Tibial artery (tissue), 4 donors: ENCODE data around the gene ATP6V1G3.
"Not testable (repeated sequence)": the region's sequence is repeated elsewhere in the genome, so short reads cannot be mapped to it uniquely, and the experiment has no call there.

Experiments used
- DNase-seq, 2 donors: peaks; one replicate each; pipeline ENCODE4 v3.0.0-alpha.2; 2019
- H3K27ac ChIP-seq, 2 donors: fragments of 200-600 bp; sonication (generic) in 1 of 2; 1 replicate in 1 of 2; 2 replicates in 1 of 2; pipeline ENCODE4 v1.5.1; 2018 to 2019; ENCODE audit warnings: mild to moderate bottlenecking in 1 of 2
- H3K27me3 ChIP-seq, 2 donors: fragments of 200-600 bp; sonication (generic) in 1 of 2; one replicate each; pipeline versions ENCODE4 v1.5.1 to v1.6.0; 2016 to 2019
- H3K36me3 ChIP-seq, 3 donors: fragments of 200-600 bp; sonication (generic) in 2 of 3; one replicate each; pipeline ENCODE4 v1.5.1; 2016 to 2019; ENCODE audit warnings: mild to moderate bottlenecking in 2 of 3
- H3K4me1 ChIP-seq, 4 donors: fragments of 200-600 bp; sonication (generic) in 2 of 4; 1 replicate in 3 of 4; 2 replicates in 1 of 4; pipeline ENCODE4 v1.5.1; 2016 to 2019
- H3K4me3 ChIP-seq, 2 donors: fragments of 200-600 bp; sonication (generic) in 1 of 2; 1 replicate in 1 of 2; 2 replicates in 1 of 2; pipeline ENCODE4 v1.5.1; 2018 to 2019; ENCODE audit warnings: mild to moderate bottlenecking in 2 of 2
- H3K9me3 ChIP-seq, 3 donors: fragments of 200-600 bp; sonication (generic) in 1 of 3; one replicate each; pipeline ENCODE4 v1.5.1; 2016 to 2019
- CTCF ChIP-seq, 2 experiments: fragments of 200-600 bp in 1 of 2; fragments of 450-650 bp in 1 of 2; IDR thresholded peaks; one replicate each; pipeline ENCODE4 v1.5.1; 2017 to 2019; ENCODE audit warnings: antibody characterized with exemption in 2 of 2, mild to moderate bottlenecking in 1 of 2, moderate library complexity in 1 of 2
- intact Hi-C: fragments of 100-400 bp; cut with DNase I; formaldehyde crosslinking; loops from one replicate; pipeline ENCODE4 v1.15.0; 2023; ENCODE audit warnings: low total_unique reads

ATP6V1G3 gene

GRCh38 chr1:198530953-198531352 lies 9.5 kb downstream of the ATP6V1G3 start:
- no peak overlapping the region for H3K4me3 ChIP-seq
- TF ChIP-seq CTCF (IDR thresholded peaks at IDR 0.05), result no peak
- H3K4me1 ChIP-seq, result no peaks in the 10 kb centered on the region
- no peaks in the 10 kb centered on the region for H3K27me3 ChIP-seq
- no peaks in the 10 kb centered on the region for H3K9me3 ChIP-seq
- intact Hi-C loops, result no loop called here
- no peak for DNase-seq
- no peak overlapping the region for H3K27ac ChIP-seq
- no peaks in the 10 kb centered on the region for H3K36me3 ChIP-seq

GRCh38 chr1:198529414-198529813 lies 11.1 kb downstream of the ATP6V1G3 start:
- H3K36me3 ChIP-seq, result no peaks in the 10 kb centered on the region
- intact Hi-C loops, result no loop called here
- DNase-seq, result no peak
- H3K27me3 ChIP-seq, result no peaks in the 10 kb centered on the region
- no peak for TF ChIP-seq CTCF (IDR thresholded peaks at IDR 0.05)
- H3K4me3 ChIP-seq, result no peak overlapping the region
- no peak overlapping the region for H3K27ac ChIP-seq
- no peaks in the 10 kb centered on the region for H3K4me1 ChIP-seq
- no peaks in the 10 kb centered on the region for H3K9me3 ChIP-seq

- H3K36me3 ChIP-seq, result no peaks in the 10 kb centered on the region
- TF ChIP-seq CTCF (IDR thresholded peaks at IDR 0.05), result no peak
- DNase-seq, result no peak
- no peaks in the 10 kb centered on the region for H3K27me3 ChIP-seq
- no peaks in the 10 kb centered on the region for H3K9me3 ChIP-seq
- H3K4me3 ChIP-seq, result no peak overlapping the region
- intact Hi-C loops, result no loop called here
- no peaks in the 10 kb centered on the region for H3K4me1 ChIP-seq
- no peak overlapping the region for H3K27ac ChIP-seq
Measured at GRCh38 chr1:198528364-198528763, 12.1 kb downstream of the ATP6V1G3 start.

GRCh38 chr1:198524556-198524955 lies 15.9 kb downstream of the ATP6V1G3 start:
- Histone ChIP-seq H3K36me3 (no peaks in the 10 kb centered on the region), H3K4me1 (no peaks in the 10 kb centered on the region), H3K27ac (no peak overlapping the region), H3K27me3 (no peaks in the 10 kb centered on the region), H3K4me3 (no peak overlapping the region), H3K9me3 (no peaks in the 10 kb centered on the region)
- intact Hi-C loops, result no loop called here
- no peak for DNase-seq
- no peak for TF ChIP-seq CTCF (IDR thresholded peaks at IDR 0.05)

GRCh38 chr1:198524127-198524526 lies 16.4 kb downstream of the ATP6V1G3 start:
- H3K9me3 ChIP-seq, H3K4me3 ChIP-seq, H3K4me1 ChIP-seq, intact Hi-C loops, H3K36me3 ChIP-seq, H3K27ac ChIP-seq, DNase-seq, H3K27me3 ChIP-seq: not testable (repeated sequence)

- no peak for TF ChIP-seq CTCF (IDR thresholded peaks at IDR 0.05)
- Histone ChIP-seq H3K4me1 (no peaks in the 10 kb centered on the region), H3K9me3 (no peaks in the 10 kb centered on the region), H3K36me3 (no peaks in the 10 kb centered on the region), H3K27me3 (no peaks in the 10 kb centered on the region), H3K4me3 (no peak overlapping the region), H3K27ac (no peak overlapping the region)
- intact Hi-C loops, result no loop called here
- DNase-seq, result no peak
Measured at GRCh38 chr1:198523182-198523950, 17.1 kb downstream of the ATP6V1G3 start.
